CMK (cell line): Measurements from ENCODE around the gene RNF144A.
"Not testable (repeated sequence)": the region's sequence is repeated elsewhere in the genome, so short reads cannot be mapped to it uniquely, and the experiment has no call there.

ENCODE experiments used
- DNase-seq: peaks from one replicate; pipeline ENCODE4 v3.0.0-alpha.2; 2010; ENCODE audit warnings: low read depth

RNF144A gene

GRCh38 chr2:6930923-6931647 is 13.9 kb downstream of the RNF144A start:
- DNase-seq, result no peak

GRCh38 chr2:6931753-6932152 is 14.5 kb downstream of the RNF144A start:
- no peak for DNase-seq

DNA sequence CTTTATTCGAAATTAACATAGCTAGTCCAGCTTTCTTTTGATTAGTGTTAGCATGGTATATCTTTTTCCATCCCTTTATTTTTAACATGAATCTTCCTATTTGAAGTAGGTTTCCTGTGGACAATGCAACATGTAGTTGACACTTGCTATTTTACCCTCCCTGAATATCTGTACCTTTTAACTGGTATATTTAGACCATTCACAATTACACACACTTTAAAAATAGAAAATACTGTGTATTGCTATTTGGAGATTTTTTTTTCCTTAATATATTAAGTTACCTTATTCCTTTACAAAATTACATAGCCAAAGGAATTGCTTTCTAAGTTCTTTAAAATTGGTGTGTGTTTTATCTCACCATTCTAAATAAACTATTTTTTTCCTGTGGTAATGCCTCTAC is 15.0 kb downstream of the RNF144A start:
- no peak for DNase-seq

- DNase-seq, result no peak
Measured at GRCh38 chr2:6932828-6933227, 15.6 kb downstream of the RNF144A start.

GRCh38 chr2:6933911-6934310 is 16.7 kb downstream of the RNF144A start:
- DNase-seq, result no peak

GRCh38 chr2:6934345-6934744 is 17.1 kb downstream of the RNF144A start:
- no peak for DNase-seq

GRCh38 chr2:6934758-6935651 is 17.8 kb downstream of the RNF144A start:
- no peak for DNase-seq

DNA sequence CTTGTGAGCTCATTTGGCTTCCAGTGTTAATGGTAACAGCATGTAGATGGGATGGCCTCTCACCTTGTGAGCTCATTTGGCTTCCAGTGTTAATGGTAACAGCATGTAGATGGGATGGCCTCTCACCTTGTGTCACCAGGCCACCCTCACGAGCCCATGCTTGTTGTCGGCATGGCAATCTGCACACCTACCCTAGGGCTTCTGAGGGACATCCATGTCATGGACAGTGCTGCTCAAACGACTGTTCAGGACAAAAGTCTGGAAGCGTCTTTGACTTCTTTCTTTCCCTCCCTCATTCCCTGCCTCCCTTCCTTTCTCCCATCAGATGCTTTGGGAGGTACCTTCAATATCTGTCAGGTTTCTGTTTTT is 18.4 kb downstream of the RNF144A start:
- not testable (repeated sequence) for DNase-seq

DNA sequence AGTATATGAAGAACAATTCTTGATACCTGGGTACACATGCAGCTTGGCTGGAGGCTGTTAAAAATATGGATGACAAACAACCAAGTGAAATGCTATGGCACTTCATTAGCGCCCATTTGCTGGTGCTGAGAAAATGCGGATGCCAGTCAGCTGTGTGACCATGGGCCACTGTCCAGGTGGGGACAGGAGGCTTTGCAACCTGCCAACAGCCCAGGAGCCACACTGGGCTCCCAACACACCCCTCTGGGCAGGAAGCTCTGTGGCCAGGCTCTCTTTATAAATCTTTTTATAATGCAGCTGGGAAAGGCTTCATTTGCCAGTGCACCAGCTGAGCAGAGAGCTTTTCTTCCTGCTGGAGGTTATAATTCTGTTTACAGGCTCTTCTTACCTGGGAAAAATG is 19.9 kb downstream of the RNF144A start:
- no peak for DNase-seq

DNA sequence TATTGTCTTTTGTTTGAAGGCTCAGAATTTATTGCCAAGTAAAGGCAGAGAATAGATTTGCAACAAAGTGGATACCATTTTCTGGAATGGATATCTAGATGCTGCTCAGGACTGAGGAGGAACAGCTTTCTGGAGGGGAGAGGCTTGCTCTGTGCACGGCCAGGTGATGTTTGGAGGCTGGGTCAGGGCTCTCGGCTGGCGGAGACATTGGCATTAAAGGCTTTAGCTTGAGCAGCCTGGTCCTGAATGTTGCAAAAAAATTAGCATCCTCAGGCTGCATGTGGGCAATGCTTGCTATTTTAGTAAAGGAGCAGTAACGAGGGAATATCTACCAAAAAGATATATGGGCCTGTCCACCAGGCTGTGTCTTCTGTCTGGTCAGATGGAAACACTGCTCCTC is 20.4 kb downstream of the RNF144A start:
- no peak for DNase-seq

DNA sequence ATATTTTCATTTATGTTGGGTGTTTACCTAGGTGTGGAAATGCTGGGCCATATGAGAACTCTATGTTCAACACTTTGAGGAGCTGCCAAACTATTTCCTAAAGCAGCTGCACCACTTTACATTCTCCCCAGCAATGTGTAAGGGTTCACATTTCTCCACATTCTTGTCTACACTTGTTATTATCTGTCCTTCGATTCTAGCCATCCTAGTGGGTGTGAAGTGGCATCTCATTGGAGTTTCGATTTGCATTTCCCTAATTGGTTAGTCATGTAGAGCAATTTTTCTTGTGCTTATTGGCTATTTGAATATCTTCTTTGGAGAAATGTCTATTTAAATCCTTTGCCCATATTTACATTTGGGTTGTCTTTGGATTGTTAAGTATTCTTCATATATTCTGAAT is 21.9 kb downstream of the RNF144A start:
- DNase-seq, result no peak

- no peak for DNase-seq
Measured at GRCh38 chr2:6940820-6941219, 23.6 kb downstream of the RNF144A start.

DNA sequence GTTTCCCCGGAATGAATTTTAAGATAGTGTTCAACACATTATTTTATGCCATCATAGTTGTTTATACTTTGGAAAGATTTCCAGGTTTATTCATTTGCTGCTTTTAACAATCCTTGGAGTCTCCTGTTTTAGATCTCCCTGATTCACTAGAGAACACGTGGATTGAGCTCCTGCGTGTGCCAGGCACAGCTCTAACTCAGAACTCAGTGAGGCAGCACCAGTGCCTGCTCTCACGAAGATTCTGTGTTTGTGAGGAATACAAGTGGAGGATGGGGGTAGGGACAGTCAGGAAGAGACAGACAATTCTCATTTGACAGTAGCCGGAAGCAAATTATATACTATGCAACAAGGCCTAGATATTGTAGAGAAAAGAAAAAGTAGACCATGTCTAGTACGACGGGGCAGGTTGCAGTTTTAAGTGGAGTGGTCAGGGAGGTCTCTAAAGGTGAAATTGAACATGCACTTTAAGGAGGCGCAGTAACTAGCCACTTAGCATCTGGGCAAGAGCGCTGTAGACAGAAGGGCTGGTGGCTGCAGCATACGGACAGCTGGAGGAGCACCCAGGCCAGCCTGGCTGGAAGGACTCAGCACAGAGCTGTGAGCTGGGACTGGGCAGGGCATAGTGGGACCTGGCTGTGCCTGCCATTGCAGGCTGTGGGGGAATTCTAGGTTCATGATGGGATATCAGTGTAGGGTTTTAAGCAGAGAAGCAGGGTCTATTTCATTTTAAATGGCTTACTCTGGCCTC is 24.3 kb downstream of the RNF144A start:
- no peak for DNase-seq

DNA sequence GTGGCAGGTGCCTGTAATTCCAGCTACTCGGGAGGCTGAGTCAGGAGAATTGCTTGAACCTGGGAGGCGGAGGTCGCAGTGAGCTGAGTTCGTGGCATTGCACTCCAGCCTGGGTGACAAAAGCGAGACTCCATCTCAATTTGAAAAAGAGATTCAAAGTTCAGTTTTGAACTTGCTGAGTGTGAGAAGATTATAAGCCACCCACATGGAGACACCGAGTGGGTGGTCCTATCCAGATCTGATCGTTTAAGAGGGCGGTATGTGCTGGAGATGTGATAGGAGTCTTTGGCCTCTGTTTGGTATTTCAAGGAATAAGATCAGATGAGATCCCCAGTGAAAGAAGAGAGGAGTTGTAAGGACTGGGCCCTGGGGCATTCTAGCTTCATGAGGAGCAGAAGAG is 25.6 kb downstream of the RNF144A start:
- DNase-seq, result no peak

DNA sequence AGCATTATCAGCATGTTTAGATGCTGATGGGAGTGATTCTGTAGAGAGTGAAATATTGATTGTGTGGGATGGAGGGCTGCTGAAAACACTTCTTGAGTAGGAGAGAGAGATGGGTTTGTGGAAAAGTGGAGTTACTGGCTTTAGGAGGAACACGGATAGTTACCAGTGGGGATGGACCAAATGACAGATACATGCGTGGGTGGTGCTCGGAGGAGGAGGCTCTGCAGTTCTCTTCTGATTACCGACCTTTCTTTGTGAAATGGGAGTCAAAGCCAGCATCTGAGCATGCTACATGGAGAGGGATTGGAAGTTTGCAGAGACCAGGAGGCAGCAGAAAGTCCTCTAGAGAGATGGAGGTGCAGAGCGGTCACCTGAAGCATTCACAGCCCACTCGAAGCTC is 26.3 kb downstream of the RNF144A start:
- no peak for DNase-seq

GRCh38 chr2:6943971-6944370 is 26.8 kb downstream of the RNF144A start:
- no peak for DNase-seq

GRCh38 chr2:6944555-6944954 is 27.3 kb downstream of the RNF144A start:
- no peak for DNase-seq

- DNase-seq, result no peak
Measured at GRCh38 chr2:6945087-6945813, 28.0 kb downstream of the RNF144A start.

DNA sequence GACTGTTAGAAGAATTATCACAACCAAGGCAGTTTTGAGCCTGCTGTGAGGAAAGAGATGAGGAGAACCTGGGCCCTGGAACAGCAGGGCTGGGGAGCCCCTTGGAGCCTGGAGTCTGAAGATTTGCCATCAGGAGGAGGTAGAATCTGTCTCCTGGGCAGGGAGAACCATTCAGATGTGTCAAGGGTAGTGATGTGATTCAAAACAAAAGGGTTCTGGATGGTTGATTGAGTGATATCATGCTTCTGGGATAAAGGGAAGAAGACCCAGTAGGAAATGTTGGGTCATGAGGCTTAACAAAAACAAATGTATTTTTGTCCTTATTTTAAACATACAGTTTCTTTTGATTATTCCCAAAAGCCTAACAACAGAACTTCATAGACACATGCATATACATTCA is 28.6 kb downstream of the RNF144A start:
- DNase-seq, result no peak

GRCh38 chr2:6946722-6947121 is 29.5 kb downstream of the RNF144A start:
- no peak for DNase-seq

DNA sequence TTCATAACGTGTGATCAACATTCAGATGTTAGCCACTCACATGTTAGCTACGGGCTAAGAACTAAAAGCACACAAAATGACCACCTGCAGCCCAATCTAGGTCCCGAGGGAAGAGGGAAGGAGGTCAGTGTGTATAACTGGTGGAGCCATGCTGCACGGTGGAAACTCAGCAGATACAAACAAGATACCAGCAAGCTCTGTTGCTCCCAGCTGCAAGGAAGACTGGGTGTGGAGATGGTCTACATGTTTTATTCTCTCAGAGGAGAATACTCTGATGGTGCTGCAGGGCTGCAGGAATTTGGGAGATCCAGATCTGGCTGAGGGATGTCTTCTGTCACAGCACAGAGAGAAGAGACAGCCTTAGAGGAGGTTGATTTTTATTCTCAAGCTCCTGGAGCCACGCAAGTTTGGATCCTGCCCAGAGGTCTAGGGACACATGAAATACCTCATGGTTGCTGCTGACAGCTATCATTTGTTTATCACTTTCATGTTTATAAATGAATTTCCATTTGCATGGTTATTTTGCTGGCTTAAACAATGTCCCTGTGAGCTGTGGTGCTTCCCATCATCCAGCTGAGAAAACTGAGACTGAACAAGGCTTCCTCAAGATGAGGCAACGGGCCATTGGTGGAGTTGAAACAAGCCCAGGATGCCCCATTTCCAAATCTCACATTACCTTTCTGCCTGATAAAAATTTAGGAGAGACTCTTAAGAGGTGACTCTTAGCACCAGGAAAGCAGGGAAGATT is 30.9 kb downstream of the RNF144A start:
- DNase-seq, result no peak
